GM12875 (cell line): ENCODE measurements around the gene ATOSB.
A peak's percentile ranks its signal among the peaks of the same experiment; 100 is the strongest.

ENCODE experiments used
- H3K4me3 ChIP-seq: one replicate; pipeline ENCODE4 v1.5.1; 2011; ENCODE audit warnings: low read depth, low read length, control low read depth
- TF ChIP-seq, protein P1 (sequence below): IDR thresholded peaks from 2 replicates; pipeline ENCODE4 v1.5.1; 2011; ENCODE audit warnings: low read depth, mild to moderate bottlenecking, control low read depth, inconsistent platforms, low read length, moderate library complexity, borderline replicate concordance; ENCODE audit not compliant: insufficient read depth

The ATOSB gene

GRCh38 chr9:35102465-35102768 lies 13.2 kb downstream of the ATOSB start:
- TF ChIP-seq, protein P1, sequence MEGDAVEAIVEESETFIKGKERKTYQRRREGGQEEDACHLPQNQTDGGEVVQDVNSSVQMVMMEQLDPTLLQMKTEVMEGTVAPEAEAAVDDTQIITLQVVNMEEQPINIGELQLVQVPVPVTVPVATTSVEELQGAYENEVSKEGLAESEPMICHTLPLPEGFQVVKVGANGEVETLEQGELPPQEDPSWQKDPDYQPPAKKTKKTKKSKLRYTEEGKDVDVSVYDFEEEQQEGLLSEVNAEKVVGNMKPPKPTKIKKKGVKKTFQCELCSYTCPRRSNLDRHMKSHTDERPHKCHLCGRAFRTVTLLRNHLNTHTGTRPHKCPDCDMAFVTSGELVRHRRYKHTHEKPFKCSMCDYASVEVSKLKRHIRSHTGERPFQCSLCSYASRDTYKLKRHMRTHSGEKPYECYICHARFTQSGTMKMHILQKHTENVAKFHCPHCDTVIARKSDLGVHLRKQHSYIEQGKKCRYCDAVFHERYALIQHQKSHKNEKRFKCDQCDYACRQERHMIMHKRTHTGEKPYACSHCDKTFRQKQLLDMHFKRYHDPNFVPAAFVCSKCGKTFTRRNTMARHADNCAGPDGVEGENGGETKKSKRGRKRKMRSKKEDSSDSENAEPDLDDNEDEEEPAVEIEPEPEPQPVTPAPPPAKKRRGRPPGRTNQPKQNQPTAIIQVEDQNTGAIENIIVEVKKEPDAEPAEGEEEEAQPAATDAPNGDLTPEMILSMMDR, result no peak
- H3K4me3 ChIP-seq, result peak overlapping the region; percentile 87

DNA sequence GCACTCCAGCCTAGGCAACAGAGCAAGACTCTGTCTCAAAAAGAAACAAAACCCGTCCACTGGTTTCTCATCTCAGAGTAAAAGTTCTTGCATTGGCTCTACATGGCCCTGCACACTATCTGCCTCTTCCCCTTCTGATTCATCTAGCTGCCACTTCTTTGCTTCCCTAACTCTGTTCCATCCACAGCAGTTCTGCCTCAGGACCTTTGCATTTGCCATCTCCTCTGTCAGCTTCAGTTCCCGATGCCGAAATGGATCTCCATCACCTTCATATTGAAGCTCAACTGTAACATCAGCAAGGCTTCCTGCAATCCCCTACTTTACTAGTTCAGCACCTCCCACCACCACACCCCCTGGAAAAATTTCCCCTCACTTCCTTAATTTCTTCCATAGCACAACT lies 18.1 kb downstream of the ATOSB start:
- no peak overlapping the region for H3K4me3 ChIP-seq
- TF ChIP-seq, protein P1, result no peak

DNA sequence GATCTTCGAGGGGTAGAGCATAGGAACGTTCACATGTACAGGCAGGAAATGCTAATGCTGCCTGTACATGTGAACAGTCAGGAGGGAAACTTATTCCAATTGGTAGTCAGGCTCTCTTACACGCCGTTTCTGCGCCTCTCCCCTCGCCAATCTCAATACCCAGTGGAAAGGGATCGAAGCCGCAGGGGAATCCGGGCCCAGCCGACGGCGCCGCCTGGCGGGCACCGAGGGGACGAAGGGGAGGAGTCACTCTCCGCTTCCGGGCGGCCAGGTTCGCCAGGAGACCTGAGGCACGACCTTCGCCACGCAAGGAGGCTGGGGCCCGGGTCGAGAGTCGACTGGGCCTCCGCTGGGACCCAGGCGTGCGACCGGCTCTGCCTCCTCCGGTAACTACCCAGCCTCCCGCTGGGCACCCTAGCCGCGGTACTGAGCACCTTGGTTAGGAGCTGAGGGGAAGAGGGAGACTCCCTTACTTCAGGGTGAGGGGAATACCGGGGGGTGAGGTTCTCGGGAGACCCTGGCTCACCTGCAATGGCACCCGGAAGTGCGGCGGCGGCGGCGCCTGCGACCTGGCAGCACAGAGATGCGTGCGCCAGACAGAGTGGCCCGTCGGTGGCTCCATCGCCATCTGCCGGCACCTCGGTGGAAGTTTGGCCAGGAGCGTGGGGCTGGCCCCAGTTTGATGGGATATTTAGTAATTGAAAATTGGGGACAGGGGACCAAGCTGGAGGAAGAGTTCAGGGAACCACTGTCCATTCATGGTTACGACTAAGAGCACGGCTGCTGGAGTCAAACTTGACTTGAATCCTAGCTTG lies 19.4 kb downstream of the ATOSB start, which contains the start of gene PIGO:
PIGO (minus strand) TSS at position 557 of the 815 bp plus-strand sequence. CDS start 1,026 bp downstream, outside the sequence.
- TF ChIP-seq, protein P1, result peak; percentile 96
- peak within 1 kb of the TSS; percentile 67 for H3K4me3 ChIP-seq

GRCh38 chr9:35091536-35091935 lies 24.1 kb downstream of the ATOSB start:
- TF ChIP-seq, protein P1, result no peak
- H3K4me3 ChIP-seq, result no peak overlapping the region

DNA sequence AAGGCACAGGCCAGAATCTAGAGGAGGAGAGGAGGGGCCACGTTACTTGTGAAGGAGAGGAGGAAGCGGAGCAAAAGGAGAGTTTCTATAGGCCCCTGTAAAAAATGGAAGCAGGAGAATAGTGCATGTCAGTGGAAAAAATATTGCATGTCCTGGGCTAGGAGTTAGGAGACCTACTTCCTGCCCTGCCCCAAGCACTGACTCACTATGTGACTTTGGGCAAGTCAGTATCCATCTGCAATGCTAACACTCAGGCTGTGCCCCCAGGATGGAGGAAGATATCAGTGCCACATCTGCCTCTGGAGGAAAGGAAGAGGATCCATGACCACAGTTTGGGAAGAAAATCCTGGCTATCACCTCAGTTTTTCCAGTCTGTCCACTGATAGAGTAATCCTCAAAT lies 26.2 kb downstream of the ATOSB start:
- H3K4me3 ChIP-seq, result no peak overlapping the region
- TF ChIP-seq, protein P1, result no peak

- TF ChIP-seq, protein P1, result no peak
These were observed 30.6 kb downstream of the ATOSB start for GRCh38 chr9:35085078-35085477.

More at GRCh38 chr9:35085078-35085477, 30.6 kb downstream of the ATOSB start:
- no peak overlapping the region for H3K4me3 ChIP-seq
